C1 segment of cervical spinal cord (tissue), 14 donors: ENCODE measurements around the gene HELB.

Source experiments
- DNase-seq, 14 donors: peaks; one replicate each; lab custom pipeline; 2025; lab: John Stamatoyannopoulos, UW

HELB gene

DNA sequence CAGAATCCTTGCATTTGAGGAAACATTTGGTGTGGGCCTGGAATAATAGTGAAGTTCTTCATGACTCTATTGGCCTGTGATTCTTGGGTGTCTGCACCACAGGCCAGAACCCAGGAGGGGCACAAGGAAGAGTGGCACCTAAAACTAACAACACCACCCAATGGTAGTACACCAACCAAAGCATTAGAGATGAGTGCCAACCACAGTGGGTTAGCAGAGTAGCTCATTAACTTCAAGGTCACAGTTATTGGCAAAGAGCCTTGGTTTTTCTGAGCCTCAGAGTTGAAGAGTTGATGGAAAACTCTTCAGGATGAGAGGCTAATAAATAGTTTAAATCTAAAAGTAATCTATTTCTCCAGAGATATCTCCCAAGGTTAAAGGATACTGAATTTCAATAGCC is 57.0 kb downstream of the HELB start:
- DNase-seq: no peak

DNA sequence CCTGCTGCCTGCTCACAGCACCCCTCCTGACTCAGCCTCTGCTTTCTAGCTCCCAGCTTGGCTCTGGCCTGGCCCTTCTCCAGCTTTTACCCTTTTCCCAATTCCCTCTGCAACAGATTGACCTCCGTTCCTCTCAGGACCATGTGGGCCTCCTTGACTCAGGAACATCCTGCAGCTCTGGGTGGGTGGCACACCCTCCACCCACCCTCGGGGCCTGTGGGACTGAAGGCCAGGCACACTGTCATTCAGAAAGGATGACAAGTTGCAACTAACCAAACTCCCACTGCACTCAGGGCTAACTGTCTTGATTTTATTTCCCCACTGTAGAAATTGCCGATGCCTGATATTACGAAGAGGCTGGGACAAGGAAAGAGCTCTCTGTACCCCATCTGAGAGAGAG is 59.4 kb downstream of the HELB start:
- no peak for DNase-seq

- no peak for DNase-seq
Observed at GRCh38 chr12:66365718-66366490, 63.6 kb downstream of the HELB start.

GRCh38 chr12:66367015-66367667 is 64.8 kb downstream of the HELB start:
- DNase-seq: no peak

GRCh38 chr12:66371982-66372381 is 69.7 kb downstream of the HELB start:
- DNase-seq: no peak

GRCh38 chr12:66375560-66375959 is 73.3 kb downstream of the HELB start:
- no peak for DNase-seq

- DNase-seq: no peak
Observed at GRCh38 chr12:66379616-66380015, 77.3 kb downstream of the HELB start.

- no peak for DNase-seq
Observed at GRCh38 chr12:66380769-66381535, 78.7 kb downstream of the HELB start.

- no peak for DNase-seq
Observed at GRCh38 chr12:66387117-66387516, 84.8 kb downstream of the HELB start.
